GM18498 (cell line): ENCODE measurements around the gene AIF1.

Experiments
- ATAC-seq: cut with Tn5 transposase; IDR thresholded peaks from one replicate; pipeline ENCODE4 v1.9.1; 2021; ENCODE audit warnings: mild to moderate bottlenecking, moderate library complexity; ENCODE audit not compliant: unreplicated experiment

Gene AIF1

GRCh38 chr6:31614684-31615578 lies at the start of gene AIF1:
TSS of gene AIF1 (plus strand) at chr6:31615234. CDS start at chr6:31615330, 96 bp downstream.
- peak; percentile 26 for ATAC-seq

DNA sequence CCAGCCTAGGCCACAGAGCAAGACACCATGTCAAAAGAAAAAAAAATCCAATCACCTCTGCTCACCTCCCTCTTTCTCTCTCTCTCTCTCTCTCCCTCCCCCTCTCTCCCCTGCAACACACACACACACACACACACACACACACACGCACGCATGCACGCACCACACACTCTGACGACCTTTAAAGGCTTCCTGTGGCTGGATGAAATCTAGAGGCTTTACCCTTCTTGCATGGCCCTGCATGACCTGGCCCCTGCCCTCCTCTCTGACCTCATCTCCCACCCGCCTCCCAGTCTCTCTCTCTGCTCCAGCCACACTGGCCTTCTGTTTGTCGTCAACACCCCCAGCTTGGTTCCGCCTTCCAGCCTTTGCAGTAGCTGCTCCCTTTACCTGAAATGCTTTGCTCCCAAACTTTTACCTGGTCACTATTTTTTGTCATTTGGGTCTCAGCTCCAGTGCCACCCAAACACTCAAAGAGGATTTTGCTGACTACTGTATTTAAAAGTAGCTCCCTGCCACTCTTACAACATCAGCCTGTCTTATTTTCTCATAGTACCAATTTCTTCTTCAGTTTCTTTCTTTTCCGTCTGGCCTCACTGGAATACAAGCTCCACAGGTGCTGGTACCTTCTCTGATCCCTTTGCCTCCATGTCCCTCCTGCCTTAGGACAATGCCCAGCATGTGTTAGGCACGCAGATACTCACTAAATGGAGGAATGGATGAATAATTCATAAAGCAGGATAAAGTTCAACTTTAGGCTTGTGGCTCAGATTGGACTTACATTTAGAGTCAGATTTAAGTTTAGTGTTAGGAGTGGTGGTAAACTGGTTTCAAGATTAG lies 47.3 kb upstream of the AIF1 start:
- no peak for ATAC-seq

DNA sequence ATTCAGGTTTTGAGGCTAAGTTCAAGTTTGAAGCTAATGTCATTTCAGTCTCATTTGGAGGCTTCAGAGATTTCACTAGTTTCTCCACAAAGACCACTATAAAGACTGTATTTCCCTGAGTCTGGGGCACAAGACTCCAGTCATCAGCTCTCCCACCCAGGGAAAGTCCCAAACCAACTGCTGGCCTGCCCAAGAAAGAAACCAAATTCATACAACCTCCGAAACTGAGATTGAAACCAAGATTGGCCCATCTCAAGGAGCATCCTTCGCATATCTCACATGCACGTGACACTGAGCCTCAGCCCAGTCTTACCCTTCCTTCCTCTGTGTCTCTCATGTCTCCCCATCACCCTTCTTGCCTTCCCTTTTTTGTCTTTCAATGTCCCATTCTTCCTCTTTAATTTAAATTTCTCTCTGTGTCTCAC lies 46.5 kb upstream of the AIF1 start:
- peak; percentile 63 for ATAC-seq

DNA sequence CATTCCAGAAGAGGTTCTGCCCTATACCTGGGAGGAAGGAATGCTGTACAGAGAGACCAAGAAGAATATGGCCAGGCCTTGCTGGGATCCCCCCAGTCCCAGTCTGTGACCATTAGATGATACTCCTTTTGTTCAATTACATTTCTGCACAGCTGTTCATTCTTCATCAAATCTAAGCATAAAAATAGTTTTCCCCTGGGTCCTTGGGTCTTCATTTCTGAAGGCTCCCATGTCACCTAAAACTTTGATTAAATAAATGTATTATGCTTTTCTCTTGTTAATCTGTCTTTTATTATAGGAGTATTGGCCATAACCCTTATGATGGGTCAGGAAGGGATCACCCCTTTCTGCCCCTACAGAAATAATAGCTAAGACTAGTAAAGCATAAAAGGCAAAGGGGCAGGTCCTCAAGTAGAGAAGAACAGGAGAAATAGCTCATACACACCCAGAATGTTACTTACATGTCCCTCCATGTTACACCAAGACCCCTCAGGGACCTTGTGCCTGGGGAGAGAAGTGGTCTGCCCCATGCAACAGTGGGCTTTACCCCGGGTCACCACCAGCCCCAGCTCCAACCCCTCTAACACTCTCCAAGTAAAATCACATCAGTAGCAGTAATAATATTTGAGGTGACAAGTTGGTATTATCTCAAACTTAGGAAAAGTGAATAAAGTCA lies 45.0 kb upstream of the AIF1 start:
- no peak for ATAC-seq

GRCh38 chr6:31572041-31572911 lies 42.8 kb upstream of the AIF1 start, which contains the start of gene LTA:
TSS of gene LTA (plus strand) at chr6:31572289. CDS start at chr6:31572743, 454 bp downstream.
- peak; percentile 45 for ATAC-seq

GRCh38 chr6:31573239-31574105 lies 41.6 kb upstream of the AIF1 start:
- ATAC-seq = no peak

GRCh38 chr6:31574106-31575061 lies 40.6 kb upstream of the AIF1 start:
- no peak for ATAC-seq

- ATAC-seq = no peak
These were observed 39.6 kb upstream of the AIF1 start, which contains the start of gene TNF for GRCh38 chr6:31575335-31575901. TSS of gene TNF (plus strand) at chr6:31575565. CDS start at chr6:31575742, 177 bp downstream.

DNA sequence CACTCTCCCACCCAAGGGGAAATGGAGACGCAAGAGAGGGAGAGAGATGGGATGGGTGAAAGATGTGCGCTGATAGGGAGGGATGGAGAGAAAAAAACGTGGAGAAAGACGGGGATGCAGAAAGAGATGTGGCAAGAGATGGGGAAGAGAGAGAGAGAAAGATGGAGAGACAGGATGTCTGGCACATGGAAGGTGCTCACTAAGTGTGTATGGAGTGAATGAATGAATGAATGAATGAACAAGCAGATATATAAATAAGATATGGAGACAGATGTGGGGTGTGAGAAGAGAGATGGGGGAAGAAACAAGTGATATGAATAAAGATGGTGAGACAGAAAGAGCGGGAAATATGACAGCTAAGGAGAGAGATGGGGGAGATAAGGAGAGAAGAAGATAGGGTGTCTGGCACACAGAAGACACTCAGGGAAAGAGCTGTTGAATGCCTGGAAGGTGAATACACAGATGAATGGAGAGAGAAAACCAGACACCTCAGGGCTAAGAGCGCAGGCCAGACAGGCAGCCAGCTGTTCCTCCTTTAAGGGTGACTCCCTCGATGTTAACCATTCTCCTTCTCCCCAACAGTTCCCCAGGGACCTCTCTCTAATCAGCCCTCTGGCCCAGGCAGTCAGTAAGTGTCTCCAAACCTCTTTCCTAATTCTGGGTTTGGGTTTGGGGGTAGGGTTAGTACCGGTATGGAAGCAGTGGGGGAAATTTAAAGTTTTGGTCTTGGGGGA lies 38.9 kb upstream of the AIF1 start:
- no peak for ATAC-seq

DNA sequence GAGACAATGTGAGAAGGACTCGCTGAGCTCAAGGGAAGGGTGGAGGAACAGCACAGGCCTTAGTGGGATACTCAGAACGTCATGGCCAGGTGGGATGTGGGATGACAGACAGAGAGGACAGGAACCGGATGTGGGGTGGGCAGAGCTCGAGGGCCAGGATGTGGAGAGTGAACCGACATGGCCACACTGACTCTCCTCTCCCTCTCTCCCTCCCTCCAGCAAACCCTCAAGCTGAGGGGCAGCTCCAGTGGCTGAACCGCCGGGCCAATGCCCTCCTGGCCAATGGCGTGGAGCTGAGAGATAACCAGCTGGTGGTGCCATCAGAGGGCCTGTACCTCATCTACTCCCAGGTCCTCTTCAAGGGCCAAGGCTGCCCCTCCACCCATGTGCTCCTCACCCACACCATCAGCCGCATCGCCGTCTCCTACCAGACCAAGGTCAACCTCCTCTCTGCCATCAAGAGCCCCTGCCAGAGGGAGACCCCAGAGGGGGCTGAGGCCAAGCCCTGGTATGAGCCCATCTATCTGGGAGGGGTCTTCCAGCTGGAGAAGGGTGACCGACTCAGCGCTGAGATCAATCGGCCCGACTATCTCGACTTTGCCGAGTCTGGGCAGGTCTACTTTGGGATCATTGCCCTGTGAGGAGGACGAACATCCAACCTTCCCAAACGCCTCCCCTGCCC lies 38.0 kb upstream of the AIF1 start:
- no peak for ATAC-seq

DNA sequence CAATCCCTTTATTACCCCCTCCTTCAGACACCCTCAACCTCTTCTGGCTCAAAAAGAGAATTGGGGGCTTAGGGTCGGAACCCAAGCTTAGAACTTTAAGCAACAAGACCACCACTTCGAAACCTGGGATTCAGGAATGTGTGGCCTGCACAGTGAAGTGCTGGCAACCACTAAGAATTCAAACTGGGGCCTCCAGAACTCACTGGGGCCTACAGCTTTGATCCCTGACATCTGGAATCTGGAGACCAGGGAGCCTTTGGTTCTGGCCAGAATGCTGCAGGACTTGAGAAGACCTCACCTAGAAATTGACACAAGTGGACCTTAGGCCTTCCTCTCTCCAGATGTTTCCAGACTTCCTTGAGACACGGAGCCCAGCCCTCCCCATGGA lies 37.5 kb upstream of the AIF1 start:
- no peak for ATAC-seq

DNA sequence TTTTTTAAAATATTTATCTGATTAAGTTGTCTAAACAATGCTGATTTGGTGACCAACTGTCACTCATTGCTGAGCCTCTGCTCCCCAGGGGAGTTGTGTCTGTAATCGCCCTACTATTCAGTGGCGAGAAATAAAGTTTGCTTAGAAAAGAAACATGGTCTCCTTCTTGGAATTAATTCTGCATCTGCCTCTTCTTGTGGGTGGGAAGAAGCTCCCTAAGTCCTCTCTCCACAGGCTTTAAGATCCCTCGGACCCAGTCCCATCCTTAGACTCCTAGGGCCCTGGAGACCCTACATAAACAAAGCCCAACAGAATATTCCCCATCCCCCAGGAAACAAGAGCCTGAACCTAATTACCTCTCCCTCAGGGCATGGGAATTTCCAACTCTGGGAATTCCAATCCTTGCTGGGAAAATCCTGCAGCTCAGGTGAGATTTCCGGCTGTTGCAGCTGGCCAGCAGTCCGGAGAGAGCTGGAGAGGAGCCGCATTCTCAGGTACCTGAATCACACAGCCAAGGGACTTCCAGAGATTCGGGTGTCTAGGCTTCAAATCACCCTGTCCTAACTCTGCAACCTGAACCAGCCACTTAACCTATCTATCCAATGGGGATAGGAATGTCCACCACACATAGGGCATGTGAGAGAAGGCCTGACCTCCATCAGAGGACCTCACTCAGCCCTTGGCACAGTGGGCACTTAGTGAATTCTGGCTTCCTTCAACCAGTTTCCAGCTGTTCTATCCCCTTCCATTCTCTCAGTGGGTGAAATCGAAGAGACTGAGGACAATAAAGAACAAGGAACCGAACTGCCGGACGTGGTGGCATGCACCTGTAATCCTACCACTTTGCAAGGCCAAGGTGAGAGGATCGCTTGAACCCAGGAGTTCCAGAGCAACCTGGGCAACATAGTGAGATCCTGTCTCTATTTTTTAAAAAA lies 36.6 kb upstream of the AIF1 start:
- ATAC-seq = no peak

DNA sequence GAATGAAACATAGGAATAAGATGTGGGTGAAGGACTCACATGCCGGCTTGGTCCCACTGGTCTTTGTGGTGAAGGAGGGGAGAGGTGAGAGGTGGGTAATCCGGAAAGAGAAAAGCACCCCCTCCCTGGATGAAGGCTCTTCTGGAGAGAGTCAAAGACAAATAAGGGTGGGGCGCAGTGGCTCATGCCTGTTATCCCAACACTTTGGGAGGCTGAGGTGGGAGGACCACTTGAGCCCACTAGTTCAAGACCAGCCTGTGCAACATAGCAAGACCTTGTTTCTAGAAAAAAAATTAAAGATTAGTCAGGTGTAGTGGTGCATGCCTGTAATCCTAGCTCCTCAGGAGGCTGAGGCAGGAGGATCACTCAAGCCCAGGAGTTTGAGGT lies 35.9 kb upstream of the AIF1 start:
- no peak for ATAC-seq

GRCh38 chr6:31579546-31580437 lies 35.2 kb upstream of the AIF1 start:
- ATAC-seq = no peak

DNA sequence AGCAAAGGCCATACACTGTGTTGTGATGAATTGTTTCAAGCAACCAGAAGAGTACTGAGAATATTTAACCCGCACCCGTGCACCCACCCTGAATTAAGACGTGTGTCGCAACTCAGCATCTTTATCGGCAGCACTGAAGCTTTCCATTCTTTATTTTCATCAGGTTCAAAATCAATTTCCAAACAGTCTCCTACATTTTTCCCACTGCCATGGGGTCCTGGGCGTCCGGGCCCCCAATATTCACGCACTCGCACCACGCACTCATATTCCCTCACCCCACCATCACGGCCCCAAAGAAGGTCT lies 34.6 kb upstream of the AIF1 start:
- no peak for ATAC-seq
